Measurements from ENCODE around the gene VCL.
"Not testable (repeated sequence)": the region's sequence is repeated elsewhere in the genome, so short reads cannot be mapped to it uniquely, and the experiment has no call there.

The VCL gene

GRCh38 chr10:74011017-74011416 is 13.1 kb downstream of the VCL start:
- no peak for DNase-seq

DNA sequence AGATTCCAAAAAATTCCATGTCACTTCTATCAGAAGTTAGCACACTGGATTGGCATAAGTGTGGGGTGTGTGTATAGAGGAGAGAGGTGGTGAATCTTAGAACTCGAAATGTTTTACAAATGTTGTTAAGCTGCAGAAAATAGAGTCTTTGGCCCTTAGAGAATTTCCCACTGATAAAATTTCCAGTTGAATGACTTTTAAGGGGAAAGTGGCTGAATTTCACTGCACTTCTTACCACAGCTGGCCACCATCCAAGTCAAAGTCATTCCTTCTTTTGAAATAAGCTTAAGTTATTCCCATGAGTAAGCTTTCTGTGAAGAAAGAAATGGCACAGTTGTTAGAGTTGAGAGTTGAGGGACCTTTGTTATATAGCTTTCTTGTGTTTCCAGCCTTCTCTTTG is 13.9 kb downstream of the VCL start:
- peak; percentile 91 for DNase-seq

GRCh38 chr10:74012480-74012879 is 14.6 kb downstream of the VCL start:
- no peak for DNase-seq

GRCh38 chr10:74013004-74013403 is 15.1 kb downstream of the VCL start:
- no peak for DNase-seq

DNA sequence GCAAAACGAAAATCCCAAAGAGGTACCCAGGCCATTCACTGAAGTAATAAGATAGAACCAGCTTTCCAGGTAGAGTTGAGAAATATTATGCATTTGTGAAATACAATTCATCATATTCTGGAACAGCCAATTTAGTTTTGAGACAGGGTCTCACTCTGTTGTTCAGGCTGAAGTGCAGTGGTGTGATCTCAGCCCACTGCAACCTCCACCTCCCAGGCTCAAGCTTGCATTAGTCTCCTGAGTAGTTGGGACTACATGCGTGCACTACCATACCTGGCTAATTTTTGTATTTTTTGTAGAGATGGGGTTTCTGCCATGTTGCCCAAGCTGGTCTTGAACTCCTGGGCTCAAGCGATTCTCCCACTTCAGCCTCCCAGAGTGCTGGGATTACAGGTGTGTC is 16.7 kb downstream of the VCL start:
- not testable (repeated sequence) for DNase-seq

DNA sequence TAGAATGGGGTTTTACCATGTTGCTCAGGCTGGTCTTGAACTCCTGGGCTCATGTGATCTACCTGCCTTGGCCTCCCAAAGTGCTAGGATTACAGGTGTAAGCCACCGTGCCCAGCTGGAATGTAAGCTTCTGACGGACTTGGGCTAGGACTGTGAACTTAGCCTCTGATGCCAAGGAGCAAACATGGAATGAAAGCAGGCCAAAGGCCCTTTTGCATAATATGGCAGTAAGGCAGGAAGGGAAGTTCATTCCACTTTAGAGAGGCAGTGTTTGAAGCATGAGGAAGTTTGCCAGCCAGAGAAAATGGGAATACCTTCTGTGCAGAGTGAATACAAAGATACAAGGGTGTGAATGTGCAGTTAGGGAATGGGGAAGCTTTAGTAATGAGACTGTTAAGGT is 20.3 kb downstream of the VCL start:
- DNase-seq = no peak

- DNase-seq = peak; percentile 76
Measured at GRCh38 chr10:74021248-74022055, 23.5 kb downstream of the VCL start.

GRCh38 chr10:74022926-74023629 is 25.2 kb downstream of the VCL start:
- DNase-seq = peak; percentile 50

GRCh38 chr10:74024600-74024999 is 26.7 kb downstream of the VCL start:
- no peak for DNase-seq

DNA sequence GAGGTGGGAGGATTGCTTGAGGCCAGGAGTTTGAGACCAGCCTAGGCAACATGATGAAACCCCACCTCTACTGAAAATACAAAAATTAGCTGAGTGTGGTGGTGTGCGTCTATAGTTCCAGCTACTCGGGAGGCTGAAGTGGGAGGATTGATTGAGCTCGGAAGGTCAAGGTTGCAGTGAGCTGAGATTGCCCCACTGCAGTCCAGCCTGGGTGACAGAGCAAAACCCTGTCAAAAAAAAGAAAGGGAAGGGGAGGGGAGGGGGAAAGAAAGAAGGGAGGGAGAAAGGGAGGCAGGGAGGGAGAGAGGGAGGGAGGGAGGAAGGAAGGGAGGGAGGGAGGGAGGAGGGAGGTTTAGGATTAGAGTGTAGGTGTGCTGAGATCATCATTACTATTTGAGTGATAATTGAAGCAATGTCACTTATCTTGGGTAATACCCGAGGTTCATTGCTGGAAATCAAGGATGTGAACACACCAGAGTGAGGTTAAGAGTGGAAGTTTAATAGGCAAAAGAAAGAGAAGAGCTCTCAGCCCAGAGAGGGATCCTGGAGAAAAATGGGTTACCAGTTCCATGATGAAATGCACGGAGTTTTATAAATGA is 27.6 kb downstream of the VCL start:
- no peak for DNase-seq

- DNase-seq = no peak
Measured at GRCh38 chr10:74026428-74027015, 28.6 kb downstream of the VCL start.

DNA sequence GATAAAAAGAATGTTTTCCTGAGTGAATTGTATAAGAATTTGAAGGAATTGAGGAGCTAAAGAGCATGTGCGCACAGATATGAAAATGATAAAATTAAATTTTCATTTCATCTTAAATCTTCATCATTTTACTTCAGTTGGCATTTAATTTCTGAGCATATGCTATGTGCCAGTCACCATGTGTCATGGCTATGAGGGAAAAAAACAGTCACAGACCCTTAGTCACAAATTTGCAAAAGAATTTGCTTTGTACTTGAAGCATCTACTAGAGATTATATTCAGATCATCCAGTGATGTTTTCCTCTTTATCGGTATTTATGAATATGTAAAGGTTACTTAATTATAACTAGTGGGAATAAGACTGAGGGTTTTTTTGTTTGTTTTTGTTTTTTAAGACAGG is 29.8 kb downstream of the VCL start:
- peak; percentile 42 for DNase-seq

DNA sequence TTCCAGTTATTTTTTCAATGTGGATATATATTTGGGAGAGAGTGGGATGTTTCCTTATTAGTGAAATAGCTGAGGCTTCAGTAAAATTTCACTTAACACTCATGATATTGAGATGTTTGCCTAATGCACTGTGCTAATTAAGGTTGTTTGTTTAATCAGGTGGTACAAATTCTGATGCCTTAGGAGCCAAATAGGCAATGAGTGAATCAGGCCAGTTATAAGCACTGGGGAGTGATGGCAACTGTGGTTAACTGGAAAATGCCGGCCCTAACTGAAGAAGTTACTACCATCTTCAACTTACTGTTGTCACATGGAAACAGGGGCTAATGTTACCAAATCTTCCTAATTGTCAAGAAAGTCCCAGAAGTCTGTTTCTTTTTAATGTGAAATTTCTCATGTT is 32.0 kb downstream of the VCL start:
- DNase-seq = no peak

- not testable (repeated sequence) for DNase-seq
Measured at GRCh38 chr10:74032208-74032607, 34.3 kb downstream of the VCL start.

DNA sequence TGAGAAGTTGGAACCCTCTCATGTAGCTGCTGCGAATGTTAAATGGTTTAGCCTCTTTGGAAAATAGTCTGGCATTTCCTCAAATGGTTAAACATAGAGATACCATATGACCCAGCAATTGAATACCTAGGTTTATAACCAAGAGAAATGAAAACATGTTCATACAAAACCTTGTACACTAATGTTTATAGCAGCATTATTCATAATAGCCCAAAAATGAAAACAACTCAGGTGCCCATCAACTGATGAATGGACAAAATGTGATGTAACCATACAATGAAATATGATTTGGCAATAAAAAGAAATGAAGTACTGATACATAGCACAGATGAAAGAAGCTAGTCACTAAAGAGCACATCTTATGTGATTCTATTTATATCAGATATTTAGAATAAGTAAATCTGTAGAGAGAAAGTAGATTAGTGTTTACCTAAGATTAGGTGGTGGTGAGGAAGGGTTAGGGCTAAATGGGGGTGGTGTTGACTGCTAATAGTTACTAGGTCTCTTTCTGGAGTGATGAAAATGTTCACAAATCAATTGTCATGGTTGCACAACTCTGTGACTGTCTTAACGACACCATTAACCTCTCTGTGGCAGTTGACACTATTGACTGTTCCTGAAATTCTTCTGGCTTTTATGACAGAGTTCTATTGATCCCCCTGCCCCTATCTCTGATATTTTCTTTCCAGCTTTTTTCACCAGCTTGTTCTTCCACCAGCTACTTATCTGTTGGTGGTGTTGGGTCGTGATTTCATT is 35.2 kb downstream of the VCL start:
- no peak for DNase-seq

DNA sequence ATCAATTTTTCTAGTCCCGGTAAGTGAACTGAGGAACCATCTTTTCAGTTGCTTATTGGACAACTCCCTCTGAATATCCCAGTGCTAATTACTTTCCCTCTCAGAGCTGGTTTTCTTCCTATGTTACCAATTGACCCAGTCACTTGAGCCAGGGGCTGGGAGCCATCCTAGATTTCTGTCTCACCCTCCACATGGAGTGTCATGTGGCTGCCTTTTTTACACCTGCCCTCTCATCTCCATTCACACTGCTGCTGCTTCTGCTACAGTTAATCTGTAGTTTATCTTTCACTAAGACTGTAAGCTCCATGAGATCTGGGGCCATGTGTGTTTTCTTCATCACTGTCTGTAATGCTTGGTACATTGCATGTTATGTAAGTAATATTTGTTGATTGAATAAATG is 35.8 kb downstream of the VCL start:
- no peak for DNase-seq

DNA sequence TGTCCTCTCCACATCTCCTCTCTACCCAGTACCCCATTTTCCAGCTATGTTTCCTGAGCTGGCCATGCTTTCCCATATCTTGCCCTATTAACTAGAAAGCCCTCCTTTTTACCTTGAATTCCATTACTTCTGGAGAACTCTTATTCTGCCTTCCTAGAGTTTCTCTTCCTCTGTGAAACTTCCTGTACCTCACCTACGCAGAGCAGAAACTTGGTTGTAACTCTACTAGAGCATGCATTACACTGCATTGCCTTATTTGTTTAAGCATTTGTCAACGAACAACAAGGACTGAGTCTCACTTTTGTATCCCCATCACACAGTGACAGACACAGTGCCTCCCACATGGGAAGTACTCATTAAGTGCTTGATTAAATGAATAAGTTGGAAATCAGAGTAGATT is 36.4 kb downstream of the VCL start:
- no peak for DNase-seq

DNA sequence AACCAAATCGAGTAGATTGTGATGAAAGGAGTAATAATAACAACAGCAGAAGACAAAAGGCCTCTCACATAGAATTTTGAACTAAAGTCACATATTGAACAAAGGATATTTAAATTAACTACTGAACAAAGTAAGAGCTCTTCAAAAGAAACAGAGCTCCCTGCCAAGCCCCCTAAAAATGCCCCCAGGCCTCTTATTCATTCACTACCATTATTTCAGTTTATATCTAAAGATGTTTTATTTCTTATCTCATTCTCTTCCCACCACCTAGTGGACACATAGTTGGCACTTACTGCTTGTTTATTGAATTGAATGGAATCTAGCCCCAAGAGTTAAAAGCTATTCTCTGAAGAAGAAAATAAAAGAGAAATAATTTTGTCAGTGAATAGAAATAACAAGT is 37.4 kb downstream of the VCL start:
- DNase-seq = no peak

GRCh38 chr10:74036474-74036873 is 38.6 kb downstream of the VCL start:
- DNase-seq = no peak

DNA sequence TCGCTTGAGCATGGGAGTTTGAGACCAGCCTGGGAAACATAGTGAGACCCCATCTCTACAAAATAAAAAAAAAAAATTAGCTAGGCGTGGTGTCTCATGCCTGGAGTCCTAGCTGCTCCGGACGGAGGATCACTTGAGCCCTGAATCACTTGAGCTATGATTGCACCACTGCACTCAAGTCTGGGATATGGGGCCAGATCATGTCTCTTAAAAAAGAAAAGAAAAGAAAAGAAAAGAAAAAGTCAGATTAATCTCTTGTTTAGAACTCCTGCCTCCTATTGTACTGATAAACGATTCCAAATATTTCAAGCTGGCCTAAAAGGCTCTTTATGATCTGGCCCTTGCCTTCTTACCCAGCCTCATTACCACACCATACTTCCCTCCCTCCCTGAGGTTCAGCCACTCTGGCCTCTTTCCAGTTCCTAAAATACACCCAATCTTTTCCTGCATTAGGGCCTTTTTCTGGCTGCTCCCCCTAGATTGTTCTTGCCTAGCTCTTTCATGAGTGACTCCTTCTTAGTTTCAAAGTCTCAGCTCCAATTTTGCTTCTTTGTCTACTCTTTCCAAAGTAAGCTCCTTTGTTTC is 41.7 kb downstream of the VCL start:
- DNase-seq = peak; percentile 55

- DNase-seq = no peak
Measured at GRCh38 chr10:74040200-74041126, 42.5 kb downstream of the VCL start.

Measured in fibroblast of skin of right biceps (primary cell).